H1 (cell line): ENCODE data around the gene NR1H3. TPM values are rescaled to one million over a fixed set of nuclear protein-coding genes. Genes with fewer than 3 reads are reported as not detected.

Experiments
- CTCF ChIA-PET: fragments of 300-600 bp; sonication (Branson Sonifier 250); formaldehyde crosslinking; loops from one replicate; lab custom pipeline; 2021; ENCODE audit not compliant: partially characterized antibody; lab: Charles Lee
- POLR2A ChIA-PET: fragments of 300-600 bp; sonication (Branson Sonifier 250); formaldehyde crosslinking; loops from one replicate; lab custom pipeline; 2021; ENCODE audit warnings: inconsistent platforms; ENCODE audit not compliant: partially characterized antibody; lab: Charles Lee
- DNase-seq, 2 experiments: peaks; one replicate each; pipeline versions ENCODE4 v3.0.0 to v3.0.0-alpha.2; 2010 to 2022; ENCODE audit warnings: low spot score in 2 of 2, low read depth in 1 of 2, mixed read lengths in 1 of 2
- FAIRE-seq: peaks from 2 replicates; lab custom pipeline; 2011; peaks lifted over from hg19 to GRCh38; lab: Jason Lieb, UNC
- H2AFZ ChIP-seq: 2 replicates; pipeline ENCODE4 v1.8.1; 2012; ENCODE audit warnings: low read length, inconsistent platforms
- H2AK5ac ChIP-seq: 2 replicates; pipeline ENCODE4 v1.6.1; 2013; ENCODE audit warnings: low read depth, low read length
- H2BK120ac ChIP-seq: replicated peaks from 2 replicates; pipeline ENCODE3; 2013; ENCODE audit warnings: low read depth, low read length, inconsistent platforms
- H2BK12ac ChIP-seq: 2 replicates; pipeline ENCODE4 v1.6.1; 2013; ENCODE audit warnings: low read depth, low read length
- H2BK15ac ChIP-seq: 2 replicates; pipeline ENCODE4 v1.6.1; 2013; ENCODE audit warnings: low read length
- H2BK20ac ChIP-seq: 2 replicates; pipeline ENCODE4 v1.6.1; 2013; ENCODE audit warnings: low read length
- H2BK5ac ChIP-seq: 2 replicates; pipeline ENCODE4 v1.6.1; 2013; ENCODE audit warnings: low read depth, low read length
- H3K14ac ChIP-seq: 2 replicates; pipeline ENCODE4 v1.6.1; 2013; ENCODE audit warnings: inconsistent platforms; ENCODE audit not compliant: insufficient read length
- H3K18ac ChIP-seq: 2 replicates; pipeline ENCODE4 v1.6.1; 2013; ENCODE audit warnings: low read length; ENCODE audit errors: extremely low read depth
- H3K23ac ChIP-seq: 2 replicates; pipeline ENCODE4 v1.6.1; 2013; ENCODE audit warnings: inconsistent platforms; ENCODE audit not compliant: insufficient read length
- H3K23me2 ChIP-seq: 2 replicates; pipeline ENCODE4 v1.6.1; 2013; ENCODE audit warnings: low read depth, low read length
- H3K27ac ChIP-seq: 2 replicates; pipeline ENCODE4 v1.6.1; 2011; ENCODE audit warnings: low read depth, low read length, inconsistent platforms
- H3K27me3 ChIP-seq, 4 experiments: replicated peaks in 1 of 4; 1 replicate in 1 of 4; 2 replicates in 3 of 4; pipeline versions ENCODE4 v1.6.1 to v1.8.1; 2011 to 2013; ENCODE audit warnings: low read length in 3 of 4, mild to moderate bottlenecking in 3 of 4, inconsistent platforms in 2 of 4, mixed read lengths in 2 of 4, moderate library complexity in 1 of 4; ENCODE audit not compliant: control insufficient read depth in 3 of 4, insufficient read depth in 3 of 4; ENCODE audit errors: extremely low read depth in 1 of 4
- H3K36me3 ChIP-seq, 4 experiments: 2 replicates each; pipeline versions ENCODE4 v1.6.1 to v1.8.1; 2011 to 2013; ENCODE audit warnings: mild to moderate bottlenecking in 4 of 4, low read length in 3 of 4, moderate library complexity in 2 of 4, control low read depth in 1 of 4, inconsistent platforms in 1 of 4; ENCODE audit not compliant: insufficient read depth in 4 of 4, control insufficient read depth in 2 of 4
- H3K4ac ChIP-seq: replicated peaks from 2 replicates; pipeline ENCODE3; 2013; ENCODE audit warnings: low read length, low read depth, mixed read lengths, inconsistent platforms; ENCODE audit not compliant: insufficient read length
- H3K4me1 ChIP-seq, 4 experiments: replicated peaks in 1 of 4; 1 replicate in 1 of 4; 2 replicates in 3 of 4; pipeline versions ENCODE4 v1.6.1 to v1.8.1; 2011 to 2013; ENCODE audit warnings: low read length in 3 of 4, inconsistent platforms in 2 of 4, mixed read lengths in 1 of 4; ENCODE audit not compliant: insufficient read depth in 4 of 4, control insufficient read depth in 3 of 4
- H3K4me2 ChIP-seq, 2 experiments: 2 replicates each; pipeline versions ENCODE4 v1.6.1 to v1.8.1; 2011 to 2013; ENCODE audit warnings: low read depth in 2 of 2, low read length in 2 of 2, control low read depth in 1 of 2, inconsistent platforms in 1 of 2, mild to moderate bottlenecking in 1 of 2; ENCODE audit not compliant: insufficient read depth in 1 of 2
- H3K4me3 ChIP-seq, 4 experiments: fragments of 200-600, 300-600 bp in 1 of 4; sonication (generic), shearing (Covaris generic), sonication (Bioruptor Twin) in 1 of 4; 2 replicates each; pipeline versions ENCODE4 v1.5.1 to v1.8.1; 2011 to 2016; ENCODE audit warnings: low read length in 4 of 4, low read depth in 3 of 4, control low read depth in 2 of 4, inconsistent platforms in 2 of 4, mild to moderate bottlenecking in 2 of 4, mixed read lengths in 1 of 4, moderate library complexity in 1 of 4; ENCODE audit not compliant: insufficient read depth in 2 of 4; ENCODE audit errors: extremely low read depth in 1 of 4
- H3K56ac ChIP-seq: replicated peaks from 2 replicates; pipeline ENCODE3; 2013; ENCODE audit warnings: low read depth, mild to moderate bottlenecking, mixed read lengths, low read length, inconsistent platforms; ENCODE audit not compliant: insufficient read length
- H3K79me1 ChIP-seq: 2 replicates; pipeline ENCODE4 v1.6.1; 2013; ENCODE audit warnings: low read depth, low read length, control low read depth
- H3K79me2 ChIP-seq, 2 experiments: 2 replicates each; pipeline versions ENCODE4 v1.6.1 to v1.8.1; 2012 to 2013; ENCODE audit warnings: low read length in 2 of 2, mild to moderate bottlenecking in 2 of 2, inconsistent platforms in 1 of 2; ENCODE audit not compliant: insufficient read depth in 2 of 2, control insufficient read depth in 1 of 2
- H3K9ac ChIP-seq, 4 experiments: replicated peaks in 1 of 4; 1 replicate in 1 of 4; 2 replicates in 3 of 4; pipeline versions ENCODE4 v1.6.1 to v1.8.1; 2011 to 2013; ENCODE audit warnings: low read depth in 3 of 4, low read length in 3 of 4, control low read depth in 2 of 4, mild to moderate bottlenecking in 2 of 4, moderate library complexity in 2 of 4, inconsistent platforms in 1 of 4; ENCODE audit errors: extremely low read depth in 1 of 4
- H3K9me3 ChIP-seq, 2 experiments: 2 replicates each; pipeline versions ENCODE4 v1.6.1 to v1.8.1; 2012 to 2013; ENCODE audit warnings: mild to moderate bottlenecking in 2 of 2, moderate library complexity in 2 of 2, control low read depth in 1 of 2, inconsistent platforms in 1 of 2, low read depth in 1 of 2, low read length in 1 of 2, mixed read lengths in 1 of 2; ENCODE audit not compliant: insufficient read depth in 2 of 2
- H4K20me1 ChIP-seq, 2 experiments: replicated peaks in 1 of 2; 2 replicates each; pipeline versions ENCODE3 to v1.8.1; 2011 to 2013; ENCODE audit warnings: inconsistent platforms in 2 of 2, low read length in 2 of 2, mild to moderate bottlenecking in 1 of 2; ENCODE audit not compliant: insufficient read depth in 2 of 2, control insufficient read depth in 1 of 2
- H4K5ac ChIP-seq: 2 replicates; pipeline ENCODE4 v1.6.1; 2013; ENCODE audit warnings: low read length, low read depth, mixed read lengths, inconsistent platforms; ENCODE audit not compliant: insufficient read length
- H4K8ac ChIP-seq: 2 replicates; pipeline ENCODE4 v1.8.0; 2013; ENCODE audit warnings: mild to moderate bottlenecking, moderate library complexity, low read length, inconsistent platforms; ENCODE audit not compliant: insufficient read depth; ENCODE audit errors: extremely low read depth
- H4K91ac ChIP-seq: replicated peaks from 2 replicates; pipeline ENCODE3; 2013; ENCODE audit warnings: low read length, mixed read lengths, inconsistent platforms; ENCODE audit not compliant: insufficient read length
- RBBP5 ChIP-seq: IDR thresholded peaks from 2 replicates; pipeline ENCODE4 v1.7.1; 2012; ENCODE audit warnings: low read depth, mild to moderate bottlenecking, inconsistent platforms, low read length, moderate library complexity, borderline replicate concordance
- SP1 ChIP-seq: IDR thresholded peaks from 2 replicates; pipeline ENCODE4 v1.6.1; 2011; ENCODE audit warnings: low read depth, low read length
- WGBS, 2 experiments: shearing (Covaris generic) in 1 of 2; methylation state at CpG; one replicate each; pipeline versions ENCODE4 v1.1.6 to v1.1.7; 2013 to 2015; ENCODE audit warnings: low lambda C conversion rate in 2 of 2, mixed read lengths in 2 of 2, inconsistent platforms in 1 of 2, low coverage in 1 of 2, missing lambda C conversion rate in 1 of 2; ENCODE audit not compliant: insufficient replicate concordance in 2 of 2, insufficient coverage in 1 of 2, insufficient read length in 1 of 2; ENCODE audit errors: extremely low coverage in 1 of 2, missing lambda C conversion rate in 1 of 2; 5-methylcytosine and 5-hydroxymethylcytosine counted together
- polyA plus RNA-seq, 7 experiments: library from polyadenylated mRNA; depleted of rRNA in 3 of 7; stranded (reverse) in 5 of 7; unstranded in 2 of 7; fragments of >200 nt in 5 of 7; fragments of 200-250 nt in 2 of 7; gene quantifications; 1 replicate in 5 of 7; 2 replicates in 1 of 7; 4 replicates in 1 of 7; pipeline versions ENCODE4 v1.2.1 to v1.2.3, GENCODE V29; 2011 to 2013; ENCODE audit warnings: missing spikeins in 2 of 7, mixed read lengths in 2 of 7
- total RNA-seq: library from RNA; stranded (reverse); fragmentation: NEBNext Ultra II Directional; extraction: Animal tissue kit (Norgen Biotek cat#: 25700); gene quantifications from 2 replicates; pipeline ENCODE4 v1.2.1, GENCODE V29; 2021
- TF ChIP-seq, protein P1 (sequence below): IDR thresholded peaks from 2 replicates; pipeline ENCODE4 v1.6.1; 2012; ENCODE audit warnings: inconsistent platforms
- TF ChIP-seq, protein P2 (sequence below): IDR thresholded peaks from 2 replicates; pipeline ENCODE4 v1.6.1; 2011; ENCODE audit warnings: low read depth, mild to moderate bottlenecking, low read length; ENCODE audit not compliant: insufficient read depth

NR1H3 gene
- total and polyA plus RNA-seq, 2 of the 8 experiments (the other 6 are each of a cell fraction or from before 2014, with no cell fraction given), result 19.9 to 42.1 TPM

GRCh38 chr11:47276923-47277322, 19.1 kb downstream of the NR1H3 start:
- no peak overlapping the region for H4K91ac ChIP-seq
- no peak overlapping the region for H4K8ac ChIP-seq
- H2BK120ac ChIP-seq, result no peak overlapping the region
- H2BK20ac ChIP-seq, result no peak overlapping the region
- peaks cover 0 to 8% of the 10 kb centered on the region in 2 experiments for H4K20me1 ChIP-seq
- FAIRE-seq (no peak), DNase-seq (no peak)
- H3K23me2 ChIP-seq, result no peaks in the 10 kb centered on the region
- peaks cover 0 to 32% of the 10 kb centered on the region in 2 experiments; a peak in 2 of 4 replicates for H3K79me2 ChIP-seq
- H3K4me1 ChIP-seq, result peaks cover 0 to 7% (median under 1%) of the 10 kb centered on the region in 4 experiments; a peak in 2 of 7 replicates
- no peak overlapping the region for H3K4me2 ChIP-seq
- H3K79me1 ChIP-seq, result peaks cover 12% of the 10 kb centered on the region
- H3K9me3 ChIP-seq, result no peaks in the 10 kb centered on the region
- H2BK12ac ChIP-seq, result no peak overlapping the region
- H3K14ac ChIP-seq, result no peak overlapping the region
- H3K23ac ChIP-seq, result no peak overlapping the region
- no peak overlapping the region for H2AFZ ChIP-seq
- no peak overlapping the region for H3K18ac ChIP-seq
- peaks cover 3 to 61% (median 36%) of the 10 kb centered on the region in 4 experiments; a peak in 7 of 8 replicates for H3K36me3 ChIP-seq
- no peak overlapping the region for H3K9ac ChIP-seq
- H3K4me3 ChIP-seq, result no peak overlapping the region
- 90% methylated on average over 4 of the region's 4 CpGs; no CpG with 5 or more reads in 1 of the 2 experiments for WGBS, 2 experiments
- ChIA-PET CTCF (interaction anchor here (1.4 to 7.4 kb wide), 2 partner anchors 18 to 99 kb away, joined by 3 to 72 read pairs; partner anchors contain the start of gene NR1H3), POLR2A (no interaction called here)
- no peak overlapping the region for H4K5ac ChIP-seq
- H2BK15ac ChIP-seq, result no peak overlapping the region
- no peak overlapping the region for H2AK5ac ChIP-seq
- H2BK5ac ChIP-seq, result no peak overlapping the region
- no peak overlapping the region for H3K56ac ChIP-seq
- H3K4ac ChIP-seq, result no peak overlapping the region
- H3K27me3 ChIP-seq, result no peaks in the 10 kb centered on the region
- no peak overlapping the region for H3K27ac ChIP-seq
- TF ChIP-seq, protein P1, sequence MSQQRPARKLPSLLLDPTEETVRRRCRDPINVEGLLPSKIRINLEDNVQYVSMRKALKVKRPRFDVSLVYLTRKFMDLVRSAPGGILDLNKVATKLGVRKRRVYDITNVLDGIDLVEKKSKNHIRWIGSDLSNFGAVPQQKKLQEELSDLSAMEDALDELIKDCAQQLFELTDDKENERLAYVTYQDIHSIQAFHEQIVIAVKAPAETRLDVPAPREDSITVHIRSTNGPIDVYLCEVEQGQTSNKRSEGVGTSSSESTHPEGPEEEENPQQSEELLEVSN, result no peak
- TF ChIP-seq, protein P2, sequence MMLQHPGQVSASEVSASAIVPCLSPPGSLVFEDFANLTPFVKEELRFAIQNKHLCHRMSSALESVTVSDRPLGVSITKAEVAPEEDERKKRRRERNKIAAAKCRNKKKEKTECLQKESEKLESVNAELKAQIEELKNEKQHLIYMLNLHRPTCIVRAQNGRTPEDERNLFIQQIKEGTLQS, result no peak
- TF ChIP-seq RBBP5 (no peak), SP1 (no peak)
